HepG2 (cell line): ENCODE results near the gene UST. TPM values are rescaled to one million over a fixed set of nuclear protein-coding genes. Genes with fewer than 3 reads are reported as not detected.

Experiments
- BORCS8-MEF2B ChIP-seq: sonication (generic); formaldehyde crosslinking; IDR thresholded peaks from 2 replicates; pipeline ENCODE4 v1.8.0; 2022; ENCODE audit warnings: mild to moderate bottlenecking, missing genetic modification reagents
- CBX2 ChIP-seq, 2 experiments: fragments of 200-600 bp in 1 of 2; sonication (generic); formaldehyde crosslinking in 1 of 2; IDR thresholded peaks; 2 replicates each; pipeline versions ENCODE4 v1.7.0 to v1.8.1; 2018 to 2022; ENCODE audit warnings: low read depth in 2 of 2, low read length in 1 of 2, mild to moderate bottlenecking in 1 of 2, missing genetic modification reagents in 1 of 2
- ETV6 ChIP-seq: sonication (generic); formaldehyde crosslinking; conservative IDR thresholded peaks from 2 replicates; pipeline ENCODE4 v1.4.0; 2020; ENCODE audit warnings: missing genetic modification reagents
- FOSL2 ChIP-seq: sonication (generic); formaldehyde crosslinking; IDR thresholded peaks from 2 replicates; pipeline ENCODE4 v1.4.0; 2020; ENCODE audit warnings: missing genetic modification reagents
- KAT2B ChIP-seq: fragments of 150-350 bp; IDR thresholded peaks from 2 replicates; pipeline ENCODE4 v1.6.1; 2014; ENCODE audit warnings: low read depth, low read length, borderline replicate concordance
- KDM1A ChIP-seq: IDR thresholded peaks from 2 replicates; pipeline ENCODE4 v1.6.1; 2016; ENCODE audit warnings: missing compliant biosample characterization
- PHF21A ChIP-seq: sonication (generic); formaldehyde crosslinking; IDR thresholded peaks from 2 replicates; pipeline ENCODE4 v1.5.0; 2020; ENCODE audit warnings: mild to moderate bottlenecking, missing genetic modification reagents
- PLRG1 ChIP-seq: fragments of 450-650 bp; conservative IDR thresholded peaks from 2 replicates; pipeline ENCODE4 v1.6.1; 2016
- RXRA ChIP-seq: sonication (generic); formaldehyde crosslinking; IDR thresholded peaks from 2 replicates; pipeline ENCODE4 v1.5.1; 2020; ENCODE audit warnings: missing genetic modification reagents
- SOX6 ChIP-seq, 2 experiments: fragments of 450-650 bp in 1 of 2; sonication (generic) in 1 of 2; formaldehyde crosslinking in 1 of 2; IDR thresholded peaks; 2 replicates each; pipeline versions ENCODE4 v1.4.0 to v1.6.1; 2017 to 2020; ENCODE audit warnings: antibody characterized with exemption in 1 of 2, mild to moderate bottlenecking in 1 of 2, missing genetic modification reagents in 1 of 2
- SP5 ChIP-seq: IDR thresholded peaks from 2 replicates; pipeline ENCODE4 v1.6.1; 2016; ENCODE audit warnings: low read depth, borderline replicate concordance
- U2AF2 ChIP-seq: fragments of 200-400 bp; formaldehyde crosslinking; IDR thresholded peaks from 2 replicates; pipeline ENCODE4 v1.6.1; 2017; ENCODE audit warnings: low read depth, mild to moderate bottlenecking, low read length
- ZBTB42 ChIP-seq: sonication (generic); formaldehyde crosslinking; IDR thresholded peaks from 2 replicates; pipeline ENCODE4 v1.5.0; 2020; ENCODE audit warnings: mild to moderate bottlenecking, missing genetic modification reagents
- ZNF180 ChIP-seq: sonication (generic); formaldehyde crosslinking; IDR thresholded peaks from 2 replicates; pipeline ENCODE4 v1.4.0; 2020; ENCODE audit warnings: low read depth, missing genetic modification reagents, borderline replicate concordance
- ZNF572 ChIP-seq: sonication (generic); formaldehyde crosslinking; IDR thresholded peaks from 2 replicates; pipeline ENCODE4 v1.5.1; 2020; ENCODE audit warnings: mild to moderate bottlenecking, missing genetic modification reagents
- ZNF607 ChIP-seq: sonication (generic); formaldehyde crosslinking; IDR thresholded peaks from 2 replicates; pipeline ENCODE4 v1.5.1; 2020; ENCODE audit warnings: missing genetic modification reagents, mild to moderate bottlenecking, borderline replicate concordance
- ZNF644 ChIP-seq: IDR thresholded peaks from 2 replicates; pipeline ENCODE4 v1.6.1; 2016; ENCODE audit warnings: low read depth
- ZNF768 ChIP-seq: sonication (generic); formaldehyde crosslinking; IDR thresholded peaks from 2 replicates; pipeline ENCODE4 v1.4.0; 2020; ENCODE audit warnings: missing genetic modification reagents
- ZNF790 ChIP-seq: sonication (generic); formaldehyde crosslinking; IDR thresholded peaks from 2 replicates; pipeline ENCODE4 v1.8.0; 2022; ENCODE audit warnings: missing genetic modification reagents, mild to moderate bottlenecking, borderline replicate concordance
- polyA plus RNA-seq, 8 experiments: library from polyadenylated mRNA; depleted of rRNA in 3 of 8; stranded (reverse) in 7 of 8; unstranded in 1 of 8; fragments of >200 nt; fragmentation: Illumina TruSeq in 4 of 8; extraction: Trizol in 4 of 8; gene quantifications; 2 replicates each; pipeline versions ENCODE4 v1.2.1 to v1.2.3, GENCODE V29; 2011 to 2016; ENCODE audit warnings: low read depth in 4 of 8, missing spikeins in 1 of 8, mixed read lengths in 1 of 8; ENCODE audit not compliant: insufficient read depth in 1 of 8
- total RNA-seq, 5 experiments: library from RNA; depleted of rRNA; stranded (reverse); fragments of >200 nt; fragmentation: Illumina TruSeq; extraction: Trizol; gene quantifications; 2 replicates each; pipeline ENCODE4 v1.2.3, GENCODE V29; 2016; ENCODE audit warnings: low read depth in 1 of 5
- TF ChIP-seq, protein P1 (sequence below): sonication (generic); formaldehyde crosslinking; IDR thresholded peaks from 2 replicates; pipeline ENCODE4 v1.4.0; 2020; ENCODE audit warnings: missing genetic modification reagents
- TF ChIP-seq, protein P2 (sequence below): IDR thresholded peaks from 2 replicates; pipeline ENCODE4 v1.4.0; 2020; ENCODE audit warnings: mild to moderate bottlenecking, missing genetic modification reagents
- TF ChIP-seq, protein P3 (sequence below): sonication (generic); formaldehyde crosslinking; IDR thresholded peaks from 2 replicates; pipeline ENCODE4 v1.4.0; 2020; ENCODE audit warnings: missing genetic modification reagents
- TF ChIP-seq, protein P4 (sequence below): sonication (generic); IDR thresholded peaks from 2 replicates; pipeline ENCODE4 v1.6.1; 2016; ENCODE audit warnings: low read depth, borderline replicate concordance
- TF ChIP-seq, protein P5 (sequence below): sonication (generic); formaldehyde crosslinking; IDR thresholded peaks from 2 replicates; pipeline ENCODE4 v1.8.0; 2022; ENCODE audit warnings: missing genetic modification reagents, mild to moderate bottlenecking, borderline replicate concordance

The UST gene
- total and polyA plus RNA-seq, 2 of the 13 experiments (the other 11 are each of a cell fraction or from before 2014, with no cell fraction given) = 0.27 TPM; not detected in 1

DNA sequence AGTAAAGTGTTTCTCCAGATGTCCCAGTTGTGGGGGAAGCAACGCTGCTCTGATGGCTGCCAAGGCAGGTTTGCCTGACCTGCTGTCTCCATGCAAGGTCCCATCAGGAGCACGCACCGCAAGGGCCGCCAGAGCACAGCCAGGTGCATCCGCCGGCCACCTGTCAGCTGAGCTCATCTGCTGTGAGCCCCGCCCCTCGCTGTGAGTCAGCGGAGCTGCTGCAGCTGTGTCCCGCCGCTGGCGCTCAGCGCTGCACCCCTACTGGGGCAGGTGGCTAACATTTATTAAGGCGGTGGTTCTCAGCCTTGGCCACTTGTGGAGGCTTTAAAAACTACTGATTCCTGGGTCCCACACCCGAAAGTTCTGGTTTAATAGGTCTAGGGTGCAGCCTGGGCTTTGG lies 225.7 kb downstream of the UST start (continued):
- TF ChIP-seq, protein P1, sequence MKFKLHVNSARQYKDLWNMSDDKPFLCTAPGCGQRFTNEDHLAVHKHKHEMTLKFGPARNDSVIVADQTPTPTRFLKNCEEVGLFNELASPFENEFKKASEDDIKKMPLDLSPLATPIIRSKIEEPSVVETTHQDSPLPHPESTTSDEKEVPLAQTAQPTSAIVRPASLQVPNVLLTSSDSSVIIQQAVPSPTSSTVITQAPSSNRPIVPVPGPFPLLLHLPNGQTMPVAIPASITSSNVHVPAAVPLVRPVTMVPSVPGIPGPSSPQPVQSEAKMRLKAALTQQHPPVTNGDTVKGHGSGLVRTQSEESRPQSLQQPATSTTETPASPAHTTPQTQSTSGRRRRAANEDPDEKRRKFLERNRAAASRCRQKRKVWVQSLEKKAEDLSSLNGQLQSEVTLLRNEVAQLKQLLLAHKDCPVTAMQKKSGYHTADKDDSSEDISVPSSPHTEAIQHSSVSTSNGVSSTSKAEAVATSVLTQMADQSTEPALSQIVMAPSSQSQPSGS (CRISPR knock-in tag) = no peak
- TF ChIP-seq ZNF607 (CRISPR knock-in tag) (no peak), KAT2B (no peak), RXRA (CRISPR knock-in tag) (peak; percentile 60; the same call in 1 of the 2 replicates), BORCS8-MEF2B (CRISPR knock-in tag) (no peak), PLRG1 (no peak), SP5 (CRISPR knock-in tag) (peak; percentile 60), PHF21A (CRISPR knock-in tag) (no peak), ZNF180 (CRISPR knock-in tag) (no peak), FOSL2 (peak; percentile 86), ZNF790 (CRISPR knock-in tag) (no peak), ZBTB42 (CRISPR knock-in tag) (no peak), CBX2 (IDR thresholded peaks at IDR 0.05; ENCODE audit: low read depth, low read length) (no peak), CBX2 (CRISPR knock-in tag; IDR thresholded peaks at IDR 0.05; ENCODE audit: low read depth) (no peak), ZNF768 (CRISPR knock-in tag) (0 out of 2 replicates have a peak, but pooled peaks have one; percentile 76), ZNF572 (no peak), KDM1A (CRISPR knock-in tag) (no peak), U2AF2 (no peak), ZNF644 (CRISPR knock-in tag) (no peak), SOX6 (IDR thresholded peaks at IDR 0.05) (no peak), SOX6 (CRISPR knock-in tag; IDR thresholded peaks at IDR 0.05) (peak; percentile 34; the same call in 1 of the 2 replicates), ETV6 (CRISPR knock-in tag) (no peak)
- TF ChIP-seq, protein P2, sequence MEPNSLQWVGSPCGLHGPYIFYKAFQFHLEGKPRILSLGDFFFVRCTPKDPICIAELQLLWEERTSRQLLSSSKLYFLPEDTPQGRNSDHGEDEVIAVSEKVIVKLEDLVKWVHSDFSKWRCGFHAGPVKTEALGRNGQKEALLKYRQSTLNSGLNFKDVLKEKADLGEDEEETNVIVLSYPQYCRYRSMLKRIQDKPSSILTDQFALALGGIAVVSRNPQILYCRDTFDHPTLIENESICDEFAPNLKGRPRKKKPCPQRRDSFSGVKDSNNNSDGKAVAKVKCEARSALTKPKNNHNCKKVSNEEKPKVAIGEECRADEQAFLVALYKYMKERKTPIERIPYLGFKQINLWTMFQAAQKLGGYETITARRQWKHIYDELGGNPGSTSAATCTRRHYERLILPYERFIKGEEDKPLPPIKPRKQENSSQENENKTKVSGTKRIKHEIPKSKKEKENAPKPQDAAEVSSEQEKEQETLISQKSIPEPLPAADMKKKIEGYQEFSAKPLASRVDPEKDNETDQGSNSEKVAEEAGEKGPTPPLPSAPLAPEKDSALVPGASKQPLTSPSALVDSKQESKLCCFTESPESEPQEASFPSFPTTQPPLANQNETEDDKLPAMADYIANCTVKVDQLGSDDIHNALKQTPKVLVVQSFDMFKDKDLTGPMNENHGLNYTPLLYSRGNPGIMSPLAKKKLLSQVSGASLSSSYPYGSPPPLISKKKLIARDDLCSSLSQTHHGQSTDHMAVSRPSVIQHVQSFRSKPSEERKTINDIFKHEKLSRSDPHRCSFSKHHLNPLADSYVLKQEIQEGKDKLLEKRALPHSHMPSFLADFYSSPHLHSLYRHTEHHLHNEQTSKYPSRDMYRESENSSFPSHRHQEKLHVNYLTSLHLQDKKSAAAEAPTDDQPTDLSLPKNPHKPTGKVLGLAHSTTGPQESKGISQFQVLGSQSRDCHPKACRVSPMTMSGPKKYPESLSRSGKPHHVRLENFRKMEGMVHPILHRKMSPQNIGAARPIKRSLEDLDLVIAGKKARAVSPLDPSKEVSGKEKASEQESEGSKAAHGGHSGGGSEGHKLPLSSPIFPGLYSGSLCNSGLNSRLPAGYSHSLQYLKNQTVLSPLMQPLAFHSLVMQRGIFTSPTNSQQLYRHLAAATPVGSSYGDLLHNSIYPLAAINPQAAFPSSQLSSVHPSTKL (CRISPR knock-in tag) = 0 out of 2 replicates have a peak, but pooled peaks have one; percentile 25
- TF ChIP-seq, protein P3, sequence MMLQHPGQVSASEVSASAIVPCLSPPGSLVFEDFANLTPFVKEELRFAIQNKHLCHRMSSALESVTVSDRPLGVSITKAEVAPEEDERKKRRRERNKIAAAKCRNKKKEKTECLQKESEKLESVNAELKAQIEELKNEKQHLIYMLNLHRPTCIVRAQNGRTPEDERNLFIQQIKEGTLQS (CRISPR knock-in tag) = peak; percentile 78
- TF ChIP-seq, protein P4, sequence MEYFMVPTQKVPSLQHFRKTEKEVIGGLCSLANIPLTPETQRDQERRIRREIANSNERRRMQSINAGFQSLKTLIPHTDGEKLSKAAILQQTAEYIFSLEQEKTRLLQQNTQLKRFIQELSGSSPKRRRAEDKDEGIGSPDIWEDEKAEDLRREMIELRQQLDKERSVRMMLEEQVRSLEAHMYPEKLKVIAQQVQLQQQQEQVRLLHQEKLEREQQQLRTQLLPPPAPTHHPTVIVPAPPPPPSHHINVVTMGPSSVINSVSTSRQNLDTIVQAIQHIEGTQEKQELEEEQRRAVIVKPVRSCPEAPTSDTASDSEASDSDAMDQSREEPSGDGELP = peak; percentile 75; the same call in 1 of the 2 replicates
- TF ChIP-seq, protein P5, sequence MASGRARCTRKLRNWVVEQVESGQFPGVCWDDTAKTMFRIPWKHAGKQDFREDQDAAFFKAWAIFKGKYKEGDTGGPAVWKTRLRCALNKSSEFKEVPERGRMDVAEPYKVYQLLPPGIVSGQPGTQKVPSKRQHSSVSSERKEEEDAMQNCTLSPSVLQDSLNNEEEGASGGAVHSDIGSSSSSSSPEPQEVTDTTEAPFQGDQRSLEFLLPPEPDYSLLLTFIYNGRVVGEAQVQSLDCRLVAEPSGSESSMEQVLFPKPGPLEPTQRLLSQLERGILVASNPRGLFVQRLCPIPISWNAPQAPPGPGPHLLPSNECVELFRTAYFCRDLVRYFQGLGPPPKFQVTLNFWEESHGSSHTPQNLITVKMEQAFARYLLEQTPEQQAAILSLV = no peak
